22Rv1 (cell line): ENCODE measurements around the gene KCNJ6.

Source experiments
- CTCF ChIP-seq: fragments of 450-650 bp; IDR thresholded peaks from 2 replicates; pipeline ENCODE4 v1.5.1; 2017; ENCODE audit warnings: mild to moderate bottlenecking
- ZFX ChIP-seq: fragments of 450-650 bp; IDR thresholded peaks from 2 replicates; pipeline ENCODE4 v1.6.1; 2017; ENCODE audit warnings: antibody characterized with exemption, borderline replicate concordance

- TF ChIP-seq CTCF (no peak), ZFX (no peak)
Observed at GRCh38 chr21:37862536-37862935, 53.7 kb downstream of the KCNJ6 start.
